SK-N-SH (cell line): ENCODE results near the gene WIPF3. TPM values are rescaled to one million over a fixed set of nuclear protein-coding genes. Genes with fewer than 3 reads are reported as not detected.

Experiments used
- CTCF ChIA-PET: fragments of 300-600, 350-600 bp; formaldehyde crosslinking; extraction: SDS; loops from one replicate; lab custom pipeline; 2021; lab: Yijun Ruan, JAX
- POLR2A ChIA-PET: fragments of 350-600 bp; sonication (Branson Sonifier 250); formaldehyde crosslinking; extraction: SDS; loops from one replicate; lab custom pipeline; 2020; ENCODE audit warnings: antibody characterized with exemption, inconsistent platforms; lab: Yijun Ruan, JAX
- DNase-seq: peaks from one replicate; pipeline ENCODE4 v3.0.0; 2012
- H2AFZ ChIP-seq: fragments of 200-600 bp; sonication (generic); 2 replicates; pipeline ENCODE4 v1.8.1; 2016; ENCODE audit warnings: antibody characterized with exemption, mild to moderate bottlenecking, low read depth
- H3F3A ChIP-seq: fragments of 200-600 bp; sonication (generic); replicated peaks from 2 replicates; pipeline ENCODE3; 2016; ENCODE audit warnings: antibody characterized with exemption, mild to moderate bottlenecking; ENCODE audit not compliant: insufficient read depth
- H3K27ac ChIP-seq, 2 experiments: fragments of 200-500 bp in 1 of 2; fragments of 200-600 bp in 1 of 2; sonication (Bioruptor generic) in 1 of 2; sonication (generic), shearing (Covaris generic) in 1 of 2; 2 replicates each; pipeline versions ENCODE4 v1.5.1 to v1.6.1; 2014 to 2016; ENCODE audit warnings: low read depth in 2 of 2, inconsistent platforms in 1 of 2, low read length in 1 of 2, mild to moderate bottlenecking in 1 of 2, mixed read lengths in 1 of 2
- H3K27me3 ChIP-seq: fragments of 200-600 bp; sonication (generic), shearing (Covaris generic); 2 replicates; pipeline ENCODE4 v1.6.1; 2016; ENCODE audit warnings: mixed run types; ENCODE audit not compliant: insufficient read depth
- H3K36me3 ChIP-seq, 2 experiments: fragments of 200-500 bp in 1 of 2; fragments of 200-600 bp in 1 of 2; sonication (Bioruptor generic) in 1 of 2; sonication (generic) in 1 of 2; replicated peaks in 1 of 2; 2 replicates each; pipeline versions ENCODE3 to v1.5.1; 2014 to 2016; ENCODE audit warnings: low read length in 1 of 2, mild to moderate bottlenecking in 1 of 2; ENCODE audit not compliant: insufficient read depth in 2 of 2, control insufficient read depth in 1 of 2
- H3K4me1 ChIP-seq, 2 experiments: fragments of 200-500 bp in 1 of 2; fragments of 200-600 bp in 1 of 2; sonication (Bioruptor generic) in 1 of 2; sonication (generic), shearing (Covaris generic) in 1 of 2; 2 replicates each; pipeline versions ENCODE4 v1.5.1 to v1.6.1; 2014 to 2016; ENCODE audit warnings: low read depth in 1 of 2, low read length in 1 of 2, mixed run types in 1 of 2; ENCODE audit not compliant: insufficient read depth in 2 of 2, control insufficient read depth in 1 of 2
- H3K4me2 ChIP-seq: fragments of 200-600 bp; sonication (generic), shearing (Covaris generic); 2 replicates; pipeline ENCODE4 v1.6.1; 2017; ENCODE audit warnings: mixed run types
- H3K4me3 ChIP-seq, 2 experiments: fragments of 200-500 bp in 1 of 2; fragments of 200-600 bp in 1 of 2; sonication (Bioruptor generic) in 1 of 2; sonication (generic), shearing (Covaris generic) in 1 of 2; 2 replicates each; pipeline versions ENCODE4 v1.5.1 to v1.8.1; 2014 to 2016; ENCODE audit warnings: low read depth in 2 of 2, inconsistent platforms in 1 of 2, low read length in 1 of 2, mild to moderate bottlenecking in 1 of 2, mixed read lengths in 1 of 2, moderate library complexity in 1 of 2
- H3K79me2 ChIP-seq: fragments of 200-600 bp; sonication (generic); 2 replicates; pipeline ENCODE4 v1.8.1; 2017; ENCODE audit warnings: mild to moderate bottlenecking; ENCODE audit not compliant: insufficient read depth
- H3K9ac ChIP-seq: fragments of 200-600 bp; sonication (generic); 2 replicates; pipeline ENCODE4 v1.6.1; 2017; ENCODE audit warnings: mixed run types
- H3K9me2 ChIP-seq: fragments of 200-600 bp; sonication (generic); 2 replicates; pipeline ENCODE4 v1.6.1; 2017; ENCODE audit warnings: mixed run types
- H3K9me3 ChIP-seq: fragments of 200-600 bp; sonication (generic); 2 replicates; pipeline ENCODE4 v1.6.1; 2017; ENCODE audit warnings: mixed run types, mild to moderate bottlenecking, moderate library complexity
- H4K20me1 ChIP-seq: fragments of 200-600 bp; sonication (generic); 2 replicates; pipeline ENCODE4 v1.6.1; 2017; ENCODE audit warnings: mild to moderate bottlenecking, mixed run types; ENCODE audit not compliant: insufficient read depth
- ELF1 ChIP-seq: IDR thresholded peaks from 2 replicates; pipeline ENCODE4 v1.4.0; 2012
- EP300 ChIP-seq, 2 experiments: IDR thresholded peaks; 2 replicates each; pipeline versions ENCODE4 v1.4.0 to v1.6.1; 2012; ENCODE audit warnings: borderline replicate concordance in 1 of 2, low read depth in 1 of 2, low read length in 1 of 2
- FOXJ3 ChIP-seq: sonication (generic); formaldehyde crosslinking; IDR thresholded peaks from 2 replicates; pipeline ENCODE4 v1.5.1; 2020; ENCODE audit warnings: mild to moderate bottlenecking, missing genetic modification reagents
- GABPA ChIP-seq: IDR thresholded peaks from 2 replicates; pipeline ENCODE4 v1.4.0; 2012; ENCODE audit warnings: low read depth, mild to moderate bottlenecking
- GATA2 ChIP-seq: sonication (generic); formaldehyde crosslinking; IDR thresholded peaks from 2 replicates; pipeline ENCODE4 v1.5.0; 2020; ENCODE audit warnings: mild to moderate bottlenecking, missing genetic modification reagents
- MEF2A ChIP-seq: IDR thresholded peaks from 2 replicates; pipeline ENCODE4 v1.4.0; 2012; ENCODE audit warnings: low read depth, borderline replicate concordance
- MXI1 ChIP-seq: IDR thresholded peaks from 2 replicates; pipeline ENCODE4 v1.6.1; 2012; ENCODE audit warnings: mild to moderate bottlenecking, low read depth, low read length, improper control_type of control experiment
- RAD21 ChIP-seq: IDR thresholded peaks from 2 replicates; pipeline ENCODE4 v1.6.1; 2012; ENCODE audit warnings: mild to moderate bottlenecking, low read length
- RXRA ChIP-seq: IDR thresholded peaks from 2 replicates; pipeline ENCODE4 v1.4.0; 2012; ENCODE audit warnings: low read depth, mild to moderate bottlenecking, borderline replicate concordance
- SMC3 ChIP-seq: IDR thresholded peaks from 2 replicates; pipeline ENCODE4 v1.6.1; 2012; ENCODE audit warnings: low read depth, low read length, improper control_type of control experiment
- TCF12 ChIP-seq: IDR thresholded peaks from 2 replicates; pipeline ENCODE4 v1.4.0; 2012
- TEAD4 ChIP-seq: IDR thresholded peaks from 2 replicates; pipeline ENCODE4 v1.4.0; 2012; ENCODE audit warnings: mild to moderate bottlenecking, borderline replicate concordance; ENCODE audit not compliant: insufficient read depth
- WGBS: methylation state at CpG from one replicate; pipeline ENCODE4 v1.1.6; 2017; ENCODE audit warnings: low lambda C conversion rate; 5-methylcytosine and 5-hydroxymethylcytosine counted together
- polyA plus RNA-seq, 3 experiments: library from polyadenylated mRNA; depleted of rRNA; stranded (reverse); fragments of >200 nt; gene quantifications; 2 replicates each; pipeline ENCODE4 v1.2.3, GENCODE V29; 2012
- TF ChIP-seq, protein P1 (sequence below): IDR thresholded peaks from 2 replicates; pipeline ENCODE4 v1.4.0; 2012; ENCODE audit warnings: low read depth, borderline replicate concordance
- TF ChIP-seq, protein P2 (sequence below): IDR thresholded peaks from 2 replicates; pipeline ENCODE4 v1.4.0; 2012; ENCODE audit warnings: low read depth

WIPF3 gene
- polyA plus RNA-seq, 1 of the 3 experiments (the other 2 are of a cell fraction), result 0.02 TPM

DNA sequence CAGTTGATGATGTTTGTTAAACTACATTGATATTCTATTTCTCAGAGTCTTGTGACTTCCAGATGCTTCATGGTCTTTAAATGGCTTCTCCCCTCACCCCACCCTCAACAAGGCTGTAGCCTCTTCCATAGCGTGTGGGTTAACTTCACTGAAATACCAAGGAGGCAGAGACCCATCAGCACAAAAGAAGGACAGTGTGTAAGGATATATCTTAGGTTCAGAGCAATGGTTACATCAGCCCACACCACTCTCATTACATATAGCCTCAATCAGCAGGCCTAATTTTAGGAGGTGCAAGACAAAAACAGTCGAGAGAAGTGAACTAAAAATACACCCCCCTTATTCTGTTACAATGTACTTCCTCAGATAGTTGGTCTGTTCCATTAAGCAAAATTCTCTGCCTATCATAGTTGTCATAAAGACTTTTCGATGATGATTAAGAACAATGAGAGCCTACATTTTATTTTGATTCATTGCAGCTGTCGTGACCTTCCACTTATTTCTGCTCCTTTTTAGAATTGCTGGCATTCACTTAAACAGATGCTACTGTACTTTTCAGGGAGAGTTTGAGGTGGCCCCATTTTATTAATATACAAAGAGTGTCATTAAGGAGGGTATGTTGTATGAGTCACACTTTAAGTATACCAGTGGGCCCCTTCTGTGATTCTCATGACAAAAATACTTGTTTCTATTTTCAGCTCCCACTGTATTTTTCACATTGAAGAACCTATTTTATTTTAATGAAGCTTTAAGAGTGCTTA is 52.1 kb downstream of the WIPF3 start (continued):
- TF ChIP-seq FOXJ3 (no peak), TEAD4 (no peak), GATA2 (no peak), RXRA (no peak), GABPA (no peak)
- TF ChIP-seq, protein P1, sequence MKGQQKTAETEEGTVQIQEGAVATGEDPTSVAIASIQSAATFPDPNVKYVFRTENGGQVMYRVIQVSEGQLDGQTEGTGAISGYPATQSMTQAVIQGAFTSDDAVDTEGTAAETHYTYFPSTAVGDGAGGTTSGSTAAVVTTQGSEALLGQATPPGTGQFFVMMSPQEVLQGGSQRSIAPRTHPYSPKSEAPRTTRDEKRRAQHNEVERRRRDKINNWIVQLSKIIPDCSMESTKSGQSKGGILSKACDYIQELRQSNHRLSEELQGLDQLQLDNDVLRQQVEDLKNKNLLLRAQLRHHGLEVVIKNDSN, result no peak

DNA sequence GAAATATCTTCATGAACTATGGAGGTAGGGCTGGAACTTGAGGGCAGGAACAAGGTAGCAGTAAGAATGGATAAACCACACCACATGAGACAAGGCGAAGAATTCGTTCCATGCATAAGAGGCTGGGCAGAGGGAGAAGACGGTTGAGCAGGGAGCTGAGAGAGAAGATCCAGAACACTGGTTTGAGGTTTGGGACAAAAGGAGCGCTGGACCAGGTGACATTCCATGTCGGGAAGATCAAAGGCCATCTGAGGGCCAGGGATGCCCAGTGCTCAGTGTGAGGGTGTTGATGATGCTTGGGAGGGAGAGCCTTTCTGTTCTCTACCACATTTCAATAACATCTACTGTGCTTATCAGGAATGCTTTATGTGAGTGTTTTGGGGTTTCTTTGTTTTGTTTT is 52.8 kb downstream of the WIPF3 start:
- Histone ChIP-seq H3K27me3 (peaks cover 8% of the 10 kb centered on the region; the same call in 1 of the 2 replicates), H3K4me2 (no peak overlapping the region), H3K9ac (no peak overlapping the region), H3K79me2 (no peaks in the 10 kb centered on the region), H3K4me3 (no peak overlapping the region), H3K9me3 (no peaks in the 10 kb centered on the region), H3K9me2 (no peaks in the 10 kb centered on the region), H3K36me3 (no peaks in the 10 kb centered on the region), H3K27ac (no peak overlapping the region; a peak in 1 of 4 replicates), H3F3A (no peaks in the 10 kb centered on the region), H2AFZ (no peak overlapping the region), H4K20me1 (no peaks in the 10 kb centered on the region), H3K4me1 (no peaks in the 10 kb centered on the region)
- CTCF ChIA-PET, result interaction anchor here (0.6 kb wide), 1 partner anchor 111 kb away, joined by 3 read pairs; no protein-coding TSS in a partner anchor
- DNase-seq, result no peak
- TF ChIP-seq SMC3 (no peak), TEAD4 (no peak), TCF12 (no peak), RAD21 (no peak), MXI1 (no peak), MEF2A (no peak), EP300 (IDR thresholded peaks at IDR 0.05; ENCODE audit: borderline replicate concordance in 1 of 2, low read depth in 1 of 2, low read length in 1 of 2) (no peak), ELF1 (no peak), FOXJ3 (no peak)
- TF ChIP-seq, protein P1, result no peak
- TF ChIP-seq, protein P2, sequence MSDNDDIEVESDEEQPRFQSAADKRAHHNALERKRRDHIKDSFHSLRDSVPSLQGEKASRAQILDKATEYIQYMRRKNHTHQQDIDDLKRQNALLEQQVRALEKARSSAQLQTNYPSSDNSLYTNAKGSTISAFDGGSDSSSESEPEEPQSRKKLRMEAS, result no peak
- POLR2A ChIA-PET, result no interaction called here
- WGBS, result 72% methylated on average over 5 of the region's 5 CpGs
